H4 (cell line): ENCODE results near the gene DOK5. TPM values are rescaled to one million over a fixed set of nuclear protein-coding genes. Genes with fewer than 3 reads are reported as not detected.

Experiments used
- DNase-seq: peaks from one replicate; pipeline ENCODE4 v3.0.0-alpha.2; 2015; ENCODE audit warnings: low spot score
- total RNA-seq: library from RNA; depleted of rRNA; stranded (reverse); fragments of >200 nt; shearing (Covaris generic); gene quantifications from 2 replicates; pipeline ENCODE4 v1.2.3, GENCODE V29; 2014

DOK5 gene
- total RNA-seq, 1 experiment from 2014 or later: 1.2 TPM

- DNase-seq: no peak
Observed at GRCh38 chr20:54611708-54612412, 136.5 kb downstream of the DOK5 start.

GRCh38 chr20:54618412-54618811, 143.0 kb downstream of the DOK5 start:
- no peak for DNase-seq

GRCh38 chr20:54619181-54619580, 143.8 kb downstream of the DOK5 start:
- DNase-seq: no peak

DNA sequence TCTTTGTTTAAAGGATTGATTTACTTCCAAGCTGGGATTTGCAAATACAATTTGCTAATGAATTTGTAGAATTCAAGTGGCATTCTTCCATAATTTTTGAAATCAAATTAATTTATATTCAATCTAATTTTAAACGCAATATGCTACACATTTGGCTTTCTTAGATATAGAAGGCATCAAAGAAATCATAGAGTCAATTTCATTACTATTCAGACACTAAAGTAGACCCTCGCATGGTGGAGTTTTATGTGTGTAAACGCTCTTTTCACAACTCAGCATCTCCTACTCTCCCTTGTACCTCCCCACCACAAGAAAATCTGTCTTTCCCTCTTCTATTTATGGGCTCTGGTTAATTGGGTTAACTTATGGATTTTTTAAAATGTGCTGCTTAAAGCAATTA, 144.3 kb downstream of the DOK5 start:
- no peak for DNase-seq

GRCh38 chr20:54620611-54621010, 145.2 kb downstream of the DOK5 start:
- no peak for DNase-seq

GRCh38 chr20:54622333-54623295, 147.2 kb downstream of the DOK5 start:
- DNase-seq: no peak

DNA sequence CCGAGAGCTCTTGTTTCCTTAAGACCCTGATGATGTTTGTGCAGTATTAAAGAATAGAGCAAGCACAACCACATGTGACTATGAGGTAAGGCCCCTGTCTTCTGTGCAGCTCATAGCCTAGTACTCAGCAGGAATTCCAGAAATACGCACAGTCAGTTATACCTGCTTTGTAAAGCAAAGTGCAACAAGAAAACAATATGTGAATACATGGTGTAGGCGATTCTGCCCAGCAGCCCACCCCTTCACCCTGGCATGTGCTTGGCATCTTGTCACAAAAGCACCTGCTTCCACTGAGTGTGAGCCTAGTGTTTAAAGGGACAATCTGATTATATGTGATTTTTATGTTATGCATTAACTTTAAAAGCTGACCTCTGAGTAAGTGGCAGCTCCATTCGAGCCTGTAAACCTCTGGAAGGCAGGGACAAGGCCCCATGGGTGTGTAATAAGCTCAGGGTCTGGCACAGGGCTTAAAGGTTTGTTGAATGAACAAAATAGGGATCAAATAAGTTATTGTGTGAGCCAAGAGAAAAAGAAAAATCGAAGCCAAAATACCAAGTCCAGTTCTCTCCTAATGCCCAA, 148.7 kb downstream of the DOK5 start:
- no peak for DNase-seq

DNA sequence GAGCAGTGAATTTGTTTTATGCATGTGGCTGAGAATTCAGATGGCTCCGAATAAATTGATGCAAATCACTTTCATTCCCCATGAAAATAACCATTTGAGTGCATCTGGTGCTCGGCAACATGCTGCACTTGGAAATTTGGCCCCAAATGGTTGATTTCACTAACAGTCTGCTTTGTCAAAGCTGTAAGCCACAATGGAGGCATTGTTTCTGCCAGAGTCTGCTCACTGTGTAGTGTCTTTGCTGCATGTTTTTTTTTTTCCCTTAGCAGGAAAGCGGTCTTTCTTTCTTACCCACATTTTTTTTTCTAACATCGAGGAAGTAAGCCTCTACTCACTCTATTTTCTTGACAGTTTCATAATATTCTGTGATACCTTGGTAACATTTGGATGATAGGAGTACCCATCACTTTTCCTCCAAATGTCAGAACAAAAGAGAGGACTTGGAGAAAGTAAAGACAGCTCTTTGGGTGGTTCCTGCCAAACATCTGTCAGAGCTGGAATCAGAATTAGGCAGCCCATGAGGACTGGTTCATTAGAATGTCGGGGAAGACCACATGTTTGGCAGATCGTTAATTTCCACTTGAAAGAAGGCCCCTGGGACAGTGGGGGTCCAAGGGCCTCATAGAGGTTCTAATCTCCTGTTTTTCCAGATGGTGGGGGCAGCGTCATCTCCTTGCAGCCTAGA, 149.5 kb downstream of the DOK5 start:
- no peak for DNase-seq

DNA sequence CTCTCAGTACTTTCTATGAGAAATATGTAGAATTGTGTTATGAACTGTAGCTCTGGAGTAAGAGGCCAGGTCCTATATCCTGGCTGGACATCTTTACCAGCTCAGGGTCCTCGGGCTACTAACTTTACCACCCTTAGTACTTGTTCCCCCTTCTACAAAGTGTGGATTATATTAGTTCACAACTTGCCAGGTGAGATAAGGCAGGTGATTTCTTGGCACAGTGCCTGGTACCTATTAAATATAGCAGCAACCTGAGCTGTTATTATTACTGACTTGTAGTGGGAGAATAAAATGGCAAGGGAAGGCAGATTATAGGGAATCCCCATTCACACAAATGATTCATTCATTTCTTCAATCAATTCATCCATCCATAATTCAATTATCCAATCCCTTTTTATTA, 150.1 kb downstream of the DOK5 start:
- no peak for DNase-seq

DNA sequence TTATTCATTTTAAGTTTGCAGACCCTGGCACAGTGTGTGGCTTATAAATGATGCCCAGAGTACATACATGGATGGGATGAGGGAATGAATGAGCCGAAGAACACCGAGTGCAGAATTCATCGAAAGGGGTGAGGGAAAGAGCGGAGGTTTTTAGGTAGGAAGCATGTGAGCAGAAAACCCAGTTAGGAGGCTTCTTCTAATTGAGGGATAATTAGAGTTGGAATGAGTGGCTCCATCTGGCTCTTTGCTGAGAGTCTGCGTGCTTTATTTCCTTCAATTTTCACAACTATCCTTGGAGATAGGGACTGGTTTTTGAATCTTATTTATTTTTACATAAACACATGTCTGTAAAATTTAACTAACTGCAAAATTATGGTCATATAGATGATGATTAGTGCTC, 150.7 kb downstream of the DOK5 start:
- DNase-seq: no peak

DNA sequence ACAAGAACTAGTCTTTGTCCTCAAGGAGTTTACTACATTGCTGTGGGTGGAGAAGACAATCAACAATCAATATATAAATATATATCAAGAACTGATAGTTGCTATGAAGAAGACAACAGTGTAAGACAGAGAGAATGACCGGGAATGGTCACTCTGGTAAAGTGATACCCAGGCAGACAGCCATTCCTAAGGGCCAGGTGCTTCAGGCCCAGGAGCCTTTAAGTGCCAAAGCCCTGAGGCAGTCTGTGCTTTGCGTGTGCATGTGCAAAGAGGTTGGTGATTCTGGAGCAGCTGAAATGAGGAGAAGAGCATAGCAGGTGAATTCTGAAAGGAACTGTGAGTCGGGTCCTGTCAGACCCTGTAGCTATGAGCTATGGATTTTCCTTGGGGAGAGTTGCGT, 154.2 kb downstream of the DOK5 start:
- no peak for DNase-seq

GRCh38 chr20:54630582-54630981, 155.2 kb downstream of the DOK5 start:
- no peak for DNase-seq

GRCh38 chr20:54631059-54631458, 155.7 kb downstream of the DOK5 start:
- no peak for DNase-seq

- no peak for DNase-seq
Observed at GRCh38 chr20:54633374-54634355, 158.3 kb downstream of the DOK5 start.

DNA sequence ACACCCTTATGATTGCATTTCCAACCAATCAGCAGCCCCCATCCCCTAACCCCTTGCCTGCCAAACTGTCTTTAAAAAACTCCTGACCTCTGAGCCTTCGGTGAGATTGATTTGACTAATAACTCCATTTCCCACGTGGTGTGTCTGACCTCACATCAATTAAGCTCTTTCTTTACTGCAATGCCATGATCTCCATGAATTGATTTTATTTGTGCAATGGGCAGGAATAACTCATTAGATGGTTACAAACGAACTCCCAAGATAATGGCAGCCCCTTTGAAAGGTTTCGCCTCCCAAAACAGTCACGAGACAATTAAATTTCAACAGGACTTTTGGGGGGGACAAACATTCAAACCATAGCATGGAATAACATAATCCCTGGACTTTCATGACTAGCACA, 161.2 kb downstream of the DOK5 start:
- DNase-seq: no peak

GRCh38 chr20:54639941-54640340, 164.5 kb downstream of the DOK5 start:
- DNase-seq: no peak

DNA sequence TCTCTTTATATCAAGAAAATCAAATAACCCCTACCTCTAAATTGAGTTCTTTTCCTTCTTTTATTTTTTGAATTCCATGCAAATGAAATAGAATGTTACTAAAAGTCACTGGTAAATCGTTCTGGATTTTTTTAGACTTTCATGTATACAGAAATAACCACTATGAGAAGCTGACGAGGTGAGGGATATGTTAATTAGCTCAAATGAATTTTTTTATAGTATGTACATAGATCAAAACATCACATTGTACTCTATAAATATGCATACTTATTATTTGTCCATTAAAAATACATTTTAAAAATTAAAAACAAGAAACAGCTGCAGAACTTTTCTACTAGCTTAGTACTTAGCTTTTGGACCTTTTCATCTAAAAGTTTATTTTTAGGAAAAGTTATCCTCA, 165.4 kb downstream of the DOK5 start:
- DNase-seq: no peak

DNA sequence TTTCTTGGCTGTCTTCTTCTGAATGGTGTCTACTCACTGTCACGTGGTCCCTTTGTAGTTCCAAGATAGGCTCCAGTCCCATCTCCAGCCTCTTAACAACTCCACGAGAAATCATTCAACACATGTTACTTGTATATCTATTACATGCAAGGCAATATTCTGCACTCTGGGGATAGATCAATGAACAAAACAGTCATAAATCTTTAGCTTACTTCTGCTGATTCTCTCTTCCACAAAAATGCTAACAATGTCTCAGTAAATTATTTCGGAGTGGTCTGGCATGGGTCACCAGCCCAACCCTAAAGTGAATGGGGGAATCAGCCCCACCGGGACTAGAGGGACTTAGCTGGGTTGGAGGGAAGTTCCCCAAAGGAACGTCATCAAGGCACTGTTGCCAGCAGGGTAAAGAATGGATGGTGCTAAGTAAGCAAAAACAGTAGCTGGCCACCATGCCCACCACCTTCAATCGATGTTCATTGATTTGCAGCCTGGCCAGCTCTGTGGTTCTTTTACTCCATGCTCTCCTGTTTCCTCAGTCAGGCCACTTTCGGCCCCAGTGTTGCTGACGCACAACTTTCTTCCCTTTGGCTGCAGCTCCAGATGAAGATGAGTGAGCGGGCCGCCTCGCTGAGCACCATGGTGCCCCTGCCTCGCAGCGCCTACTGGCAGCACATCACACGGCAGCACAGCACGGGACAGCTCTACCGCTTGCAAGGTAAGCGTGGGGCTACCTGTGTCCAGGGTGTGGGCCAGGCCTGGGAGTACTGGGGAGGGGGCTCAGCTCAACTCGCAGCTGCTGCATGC, 167.7 kb downstream of the DOK5 start:
- DNase-seq: no peak

GRCh38 chr20:54643761-54644160, 168.4 kb downstream of the DOK5 start:
- peak; percentile 28 for DNase-seq
